HG02943 (cell line): ENCODE measurements around the gene TEAD1.

Source experiments
- ATAC-seq: cut with Tn5 transposase; IDR thresholded peaks from one replicate; pipeline ENCODE4 v1.9.1; 2021; ENCODE audit warnings: mild to moderate bottlenecking, low read depth, moderate library complexity; ENCODE audit not compliant: unreplicated experiment

The TEAD1 gene

GRCh38 chr11:12731841-12732336 lies 57.7 kb downstream of the TEAD1 start:
- no peak for ATAC-seq

DNA sequence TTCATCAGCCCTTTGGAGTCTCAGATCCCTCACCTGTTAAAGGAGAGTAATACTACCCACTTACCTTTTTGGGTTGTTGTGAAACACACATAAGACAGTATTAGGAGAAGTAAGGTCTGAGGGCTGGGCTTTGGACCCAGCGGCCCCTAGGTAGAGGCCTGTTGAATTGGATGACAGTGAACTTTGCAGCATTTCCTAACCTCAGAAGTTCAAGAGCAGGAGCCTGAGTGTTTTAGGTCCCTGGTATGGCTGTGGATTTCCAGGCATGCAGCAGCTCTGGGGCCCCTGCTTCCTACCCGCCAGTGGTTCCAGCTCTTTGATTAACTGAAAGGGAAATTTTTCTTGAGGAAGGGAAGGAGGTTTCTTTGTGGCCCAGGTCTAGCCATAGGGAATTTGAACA lies 58.9 kb downstream of the TEAD1 start:
- ATAC-seq: no peak

- ATAC-seq: no peak
Observed at GRCh38 chr11:12734625-12735024, 60.4 kb downstream of the TEAD1 start.

GRCh38 chr11:12735262-12735661 lies 61.0 kb downstream of the TEAD1 start:
- no peak for ATAC-seq

DNA sequence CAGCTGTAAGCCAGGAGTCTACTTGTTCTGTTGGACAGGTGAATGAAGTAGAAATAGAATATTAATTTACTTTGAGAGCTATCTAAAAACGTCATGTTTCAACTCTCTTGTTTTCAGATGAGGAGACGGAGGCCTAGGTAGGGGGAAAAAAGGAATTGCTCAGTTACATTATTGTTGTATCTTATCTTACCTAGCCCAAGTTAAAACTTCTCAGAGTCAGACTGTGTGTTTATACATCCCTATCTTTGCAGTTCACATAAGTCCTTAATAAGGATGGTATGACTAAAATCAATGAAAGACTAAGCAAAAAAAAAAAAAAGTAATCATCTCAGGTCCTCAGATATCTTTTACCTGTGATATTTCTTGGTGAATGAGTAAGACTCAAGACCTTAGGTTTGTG lies 62.8 kb downstream of the TEAD1 start:
- no peak for ATAC-seq

DNA sequence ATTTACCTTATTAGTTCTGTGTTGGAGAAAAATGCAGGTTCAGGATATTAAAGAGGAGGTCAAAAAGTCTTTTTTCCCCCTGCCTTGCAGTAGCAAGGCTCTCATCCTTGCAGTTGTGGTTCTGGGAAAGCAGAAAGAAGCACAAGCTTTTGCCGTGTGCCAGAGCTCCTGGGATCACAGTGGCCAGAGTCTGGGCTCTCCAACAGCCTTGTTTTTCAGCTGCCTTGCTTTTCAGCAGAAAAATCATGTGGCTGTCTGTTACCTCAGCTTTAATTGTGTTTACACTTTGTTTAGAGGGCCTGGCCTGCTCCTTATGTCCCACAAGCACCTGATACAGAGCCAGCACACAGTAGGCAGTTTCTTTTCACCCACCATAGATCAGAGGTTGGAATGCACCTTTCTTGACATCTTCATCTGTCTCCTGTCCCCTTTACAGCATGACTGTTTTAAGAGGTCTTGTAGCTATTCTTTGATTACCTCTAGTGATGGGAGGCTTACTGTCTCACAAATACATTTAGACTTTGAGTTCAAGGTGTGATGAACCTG lies 67.5 kb downstream of the TEAD1 start:
- ATAC-seq: no peak

GRCh38 chr11:12743834-12744449 lies 69.7 kb downstream of the TEAD1 start:
- ATAC-seq: no peak

- ATAC-seq: no peak
Observed at GRCh38 chr11:12744826-12745502, 70.7 kb downstream of the TEAD1 start.

DNA sequence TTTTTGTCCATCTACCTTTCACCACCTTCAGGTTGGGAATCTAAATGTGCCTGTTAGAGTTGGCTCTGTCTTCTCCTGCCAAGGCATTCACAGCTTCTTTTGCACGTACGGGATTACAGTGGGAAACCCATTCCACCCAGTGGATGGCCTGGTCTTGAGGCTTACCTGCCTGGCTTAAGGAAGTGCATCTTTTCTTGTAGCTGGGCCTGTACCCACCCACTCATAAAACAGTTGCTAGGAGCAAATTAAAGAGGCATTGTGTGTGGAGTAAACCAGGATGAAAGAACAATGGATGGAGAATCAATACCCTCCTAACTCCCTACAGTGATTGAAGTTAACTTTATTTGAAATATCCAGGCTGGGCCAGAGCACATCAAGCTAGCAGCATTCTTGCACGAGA lies 71.6 kb downstream of the TEAD1 start:
- no peak for ATAC-seq

- ATAC-seq: no peak
Observed at GRCh38 chr11:12746593-12747097, 72.4 kb downstream of the TEAD1 start.

- no peak for ATAC-seq
Observed at GRCh38 chr11:12748561-12748960, 74.3 kb downstream of the TEAD1 start.

DNA sequence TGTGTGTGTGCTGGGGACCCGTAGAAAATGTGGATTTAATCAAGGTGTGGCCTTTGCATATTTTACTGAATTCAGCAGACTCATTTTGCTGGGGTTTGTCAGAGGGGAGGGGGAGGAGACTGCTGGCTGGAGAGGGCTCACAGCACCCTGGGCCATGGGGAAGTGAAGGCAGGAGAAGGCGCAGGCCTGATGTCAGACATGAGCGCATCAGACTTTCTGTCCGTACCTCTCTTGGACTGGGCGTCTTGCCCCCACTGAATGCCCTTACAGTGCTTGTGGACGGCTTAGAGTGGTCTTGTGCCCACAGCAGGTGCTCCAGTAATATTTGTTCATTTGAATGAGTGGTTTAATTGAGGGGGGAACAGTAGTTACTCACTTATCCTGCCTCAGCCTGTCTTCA lies 75.2 kb downstream of the TEAD1 start:
- ATAC-seq: no peak

DNA sequence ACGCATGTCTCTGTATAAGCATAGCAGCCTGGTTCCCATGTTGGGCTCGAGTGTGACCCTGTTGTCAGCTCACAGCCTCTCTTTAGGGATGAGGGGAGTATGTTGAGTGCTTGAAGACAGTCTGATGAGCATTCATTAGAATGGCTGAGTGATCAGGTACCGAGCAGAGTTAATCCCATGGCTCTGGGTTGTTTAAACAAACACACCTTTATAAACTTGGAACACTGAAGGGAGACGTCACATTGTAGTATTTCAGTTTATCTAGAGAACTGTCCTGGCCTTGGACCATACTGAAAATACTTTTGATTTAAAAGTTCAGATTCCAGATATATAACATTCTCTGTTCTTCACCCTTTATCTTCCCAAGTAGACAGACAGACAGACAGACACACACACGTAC lies 76.0 kb downstream of the TEAD1 start:
- ATAC-seq: no peak

DNA sequence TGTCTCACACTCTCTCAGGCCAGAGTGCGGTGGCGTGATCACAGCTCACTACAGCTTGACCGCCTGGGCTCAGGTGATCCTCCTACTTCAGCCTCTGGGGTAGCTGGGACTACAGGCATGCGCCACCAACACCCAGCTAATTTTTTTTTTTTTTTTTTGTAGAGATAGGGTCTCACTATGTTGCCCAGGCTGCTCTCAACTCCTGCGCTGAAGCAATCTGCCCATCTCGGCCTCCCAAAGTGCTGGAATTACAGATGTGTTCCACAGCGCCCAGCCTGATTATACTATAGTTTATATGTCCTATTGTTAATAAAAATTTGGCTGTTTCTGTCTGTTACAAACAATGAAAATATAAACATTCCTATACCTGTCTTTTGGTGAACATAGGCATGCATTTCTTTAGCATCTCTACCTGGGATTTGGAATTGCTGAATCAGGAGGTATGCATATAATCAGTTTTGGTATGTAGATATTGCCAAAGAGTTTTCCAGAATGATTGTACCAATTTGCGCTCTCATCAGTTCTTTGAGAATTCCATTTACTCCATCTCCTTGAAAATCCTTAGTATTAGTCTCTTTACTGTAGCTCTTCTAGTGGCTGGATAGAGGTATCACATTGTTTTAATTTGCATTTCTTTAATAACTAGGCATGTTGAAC lies 78.8 kb downstream of the TEAD1 start:
- no peak for ATAC-seq

DNA sequence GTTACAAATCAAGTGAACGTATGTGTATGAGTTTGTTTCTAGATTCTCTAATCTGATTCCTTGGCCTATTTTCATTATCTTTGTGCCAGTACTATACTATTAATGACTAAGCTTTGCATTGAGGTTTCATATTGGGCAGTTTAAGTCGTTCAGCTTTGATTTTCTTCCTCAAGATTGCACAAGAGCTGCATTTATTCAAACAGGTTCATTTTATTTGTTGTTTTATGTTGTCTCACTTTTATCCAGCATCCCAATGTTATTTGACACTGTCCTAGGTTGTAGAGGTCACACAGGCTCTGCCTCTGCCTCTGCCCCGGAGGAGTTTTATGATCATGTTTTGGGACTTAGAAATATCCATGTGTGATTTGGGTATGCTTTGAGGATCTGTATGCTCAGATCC lies 79.8 kb downstream of the TEAD1 start:
- ATAC-seq: no peak

DNA sequence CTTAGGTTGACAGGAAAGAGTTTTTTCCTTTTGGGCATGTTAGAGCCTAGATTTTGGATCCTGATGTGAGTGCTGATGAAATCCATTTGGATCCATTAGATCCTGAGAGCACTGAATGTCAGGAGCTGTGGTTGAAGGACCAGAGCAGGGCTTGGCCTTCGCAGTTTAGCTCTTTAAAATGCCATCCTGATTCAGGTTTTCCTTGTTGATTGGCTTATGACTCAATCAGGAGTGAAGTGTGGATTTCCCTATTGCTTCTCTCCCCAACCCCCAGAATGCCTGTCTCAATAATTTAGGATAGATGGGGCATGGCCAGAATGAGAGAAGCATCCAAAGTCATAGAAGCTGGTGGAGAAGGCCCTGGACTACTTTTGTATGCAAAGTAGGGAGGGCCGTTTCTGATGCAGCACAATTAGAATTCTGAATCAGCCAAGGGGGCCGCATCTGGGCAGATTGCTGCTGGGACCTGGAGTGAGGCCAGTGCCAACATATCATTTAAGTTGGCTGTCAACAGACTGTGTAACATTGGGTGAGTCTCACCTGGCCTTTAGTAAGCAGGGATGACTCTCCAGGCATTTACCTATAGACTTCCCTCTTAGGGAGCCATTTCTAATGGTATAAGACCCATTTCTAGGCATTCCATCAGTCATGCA lies 80.5 kb downstream of the TEAD1 start:
- ATAC-seq: no peak

GRCh38 chr11:12755510-12756453 lies 81.6 kb downstream of the TEAD1 start:
- no peak for ATAC-seq

GRCh38 chr11:12756454-12756806 lies 82.2 kb downstream of the TEAD1 start:
- no peak for ATAC-seq

GRCh38 chr11:12756867-12757266 lies 82.6 kb downstream of the TEAD1 start:
- ATAC-seq: no peak

DNA sequence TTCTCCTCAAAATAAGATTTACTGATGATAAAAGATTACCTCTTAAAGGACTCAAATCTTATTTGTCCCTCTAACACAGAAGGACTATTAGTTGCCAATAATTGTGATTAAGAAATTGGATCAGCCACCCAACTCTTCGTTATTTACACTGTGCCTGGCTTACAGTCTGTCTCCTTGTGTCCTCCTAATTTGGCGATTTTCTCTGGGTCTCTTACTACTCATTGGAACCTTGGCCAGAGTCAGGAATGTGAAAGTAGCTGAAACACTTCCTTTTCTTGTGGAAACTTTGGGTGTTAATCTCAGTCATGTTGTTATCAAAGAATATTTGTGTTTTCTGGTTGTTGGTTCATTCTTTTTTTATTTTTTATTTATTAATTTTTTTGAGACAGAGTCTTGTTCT lies 83.2 kb downstream of the TEAD1 start:
- no peak for ATAC-seq
